Kidney epithelial cell (primary cell): ENCODE results near the gene FLOT1. TPM values are rescaled to one million over a fixed set of nuclear protein-coding genes. Genes with fewer than 3 reads are reported as not detected.
A peak's percentile ranks its signal among the peaks of the same experiment; 100 is the strongest.

Experiments used
- DNase-seq: peaks from one replicate; pipeline ENCODE4 v3.0.0-alpha.2; 2010; ENCODE audit warnings: low read depth
- H3K27me3 ChIP-seq: 2 replicates; pipeline ENCODE4 v1.6.0; 2011; ENCODE audit warnings: low read length; ENCODE audit not compliant: control insufficient read depth, insufficient read depth
- H3K36me3 ChIP-seq: 2 replicates; pipeline ENCODE4 v1.5.1; 2011; ENCODE audit warnings: low read length; ENCODE audit not compliant: control insufficient read depth, insufficient read depth
- H3K4me3 ChIP-seq: 2 replicates; pipeline ENCODE4 v1.5.1; 2011; ENCODE audit warnings: low read depth, mild to moderate bottlenecking, control low read depth, low read length
- total RNA-seq: library from RNA; depleted of rRNA; stranded (reverse); fragments of >200 nt; gene quantifications from 2 replicates; pipeline ENCODE4 v1.2.3, GENCODE V29; 2015
- TF ChIP-seq, protein P1 (sequence below): IDR thresholded peaks from 2 replicates; pipeline ENCODE4 v1.5.1; 2011; ENCODE audit warnings: mild to moderate bottlenecking, moderate library complexity, low read length, control low read depth, inconsistent platforms; ENCODE audit not compliant: insufficient read depth, poor library complexity, severe bottlenecking

FLOT1 gene
- total RNA-seq, 1 donor from 2014 or later: 142 TPM

DNA sequence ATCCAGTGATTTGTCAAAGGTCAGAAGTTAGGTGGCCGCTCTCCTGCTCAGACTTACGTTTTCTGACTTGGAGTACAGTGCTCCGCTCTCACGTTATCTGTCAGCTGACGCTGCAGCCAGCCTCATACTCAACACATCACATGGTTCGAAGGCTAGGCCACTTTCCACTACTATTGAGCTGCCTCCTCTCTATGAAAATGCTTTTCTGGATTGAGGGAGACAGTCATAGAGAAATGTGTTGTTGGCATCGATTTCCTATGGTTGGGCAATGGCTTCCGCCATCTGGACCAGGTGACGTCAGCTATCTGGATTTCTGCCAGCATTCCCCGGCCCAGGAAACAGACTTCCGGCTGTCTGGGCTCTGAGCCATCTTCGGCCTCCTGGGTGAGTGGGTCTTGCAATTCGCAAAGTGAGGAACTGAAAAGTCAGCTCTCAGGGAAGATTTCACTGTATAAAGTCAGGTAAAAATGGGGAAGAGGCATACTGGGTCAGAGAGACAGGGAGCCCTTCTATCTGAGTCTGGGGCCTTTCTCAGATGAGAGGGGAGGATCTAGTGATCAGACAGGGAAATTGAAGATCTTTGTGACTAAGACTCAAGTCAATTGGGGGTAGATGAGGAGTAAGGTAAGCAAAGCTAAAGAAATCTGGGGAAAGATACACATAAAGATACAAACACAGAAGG is 39.4 kb upstream of the FLOT1 start:
- Histone ChIP-seq H3K4me3 (no peak overlapping the region), H3K27me3 (no peaks in the 10 kb centered on the region), H3K36me3 (no peaks in the 10 kb centered on the region)
- TF ChIP-seq, protein P1, sequence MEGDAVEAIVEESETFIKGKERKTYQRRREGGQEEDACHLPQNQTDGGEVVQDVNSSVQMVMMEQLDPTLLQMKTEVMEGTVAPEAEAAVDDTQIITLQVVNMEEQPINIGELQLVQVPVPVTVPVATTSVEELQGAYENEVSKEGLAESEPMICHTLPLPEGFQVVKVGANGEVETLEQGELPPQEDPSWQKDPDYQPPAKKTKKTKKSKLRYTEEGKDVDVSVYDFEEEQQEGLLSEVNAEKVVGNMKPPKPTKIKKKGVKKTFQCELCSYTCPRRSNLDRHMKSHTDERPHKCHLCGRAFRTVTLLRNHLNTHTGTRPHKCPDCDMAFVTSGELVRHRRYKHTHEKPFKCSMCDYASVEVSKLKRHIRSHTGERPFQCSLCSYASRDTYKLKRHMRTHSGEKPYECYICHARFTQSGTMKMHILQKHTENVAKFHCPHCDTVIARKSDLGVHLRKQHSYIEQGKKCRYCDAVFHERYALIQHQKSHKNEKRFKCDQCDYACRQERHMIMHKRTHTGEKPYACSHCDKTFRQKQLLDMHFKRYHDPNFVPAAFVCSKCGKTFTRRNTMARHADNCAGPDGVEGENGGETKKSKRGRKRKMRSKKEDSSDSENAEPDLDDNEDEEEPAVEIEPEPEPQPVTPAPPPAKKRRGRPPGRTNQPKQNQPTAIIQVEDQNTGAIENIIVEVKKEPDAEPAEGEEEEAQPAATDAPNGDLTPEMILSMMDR: no peak
- peak; percentile 94 for DNase-seq

DNA sequence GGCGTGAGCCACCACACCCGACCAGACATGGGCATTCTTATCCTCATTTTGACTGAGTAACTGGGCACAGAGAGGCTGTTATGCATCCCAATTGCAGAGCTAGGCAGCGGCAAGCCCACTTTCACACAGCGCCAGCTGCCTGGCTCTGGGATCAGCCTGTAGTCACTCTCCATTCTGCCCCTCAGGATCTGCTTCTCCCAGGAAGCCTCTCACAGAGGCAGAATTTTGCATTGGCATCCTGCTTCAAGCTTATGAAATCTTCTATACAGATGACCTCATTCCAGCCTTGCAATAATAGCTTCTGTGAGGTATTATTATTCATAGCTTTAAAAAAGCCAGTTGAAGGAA is 38.9 kb upstream of the FLOT1 start:
- Histone ChIP-seq H3K27me3 (no peaks in the 10 kb centered on the region), H3K4me3 (no peak overlapping the region), H3K36me3 (no peaks in the 10 kb centered on the region)
- DNase-seq: no peak
- TF ChIP-seq, protein P1: no peak

DNA sequence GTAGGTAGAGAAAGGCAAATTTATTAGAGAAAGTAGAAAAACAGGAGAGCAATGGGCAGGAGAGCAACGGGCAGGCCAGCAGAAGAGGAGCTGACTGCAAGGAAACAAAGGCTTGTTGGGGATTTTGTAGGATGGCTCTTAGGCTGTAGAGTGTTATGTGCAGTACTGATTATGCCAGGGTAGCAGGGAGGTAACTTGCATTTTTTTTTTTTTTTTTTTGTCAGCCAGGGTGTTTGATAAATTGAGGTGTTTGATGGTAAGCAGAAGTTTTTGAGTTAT is 38.1 kb upstream of the FLOT1 start:
- Histone ChIP-seq H3K27me3 (no peaks in the 10 kb centered on the region), H3K4me3 (no peak overlapping the region), H3K36me3 (no peaks in the 10 kb centered on the region)
- no peak for DNase-seq
- TF ChIP-seq, protein P1: no peak

DNA sequence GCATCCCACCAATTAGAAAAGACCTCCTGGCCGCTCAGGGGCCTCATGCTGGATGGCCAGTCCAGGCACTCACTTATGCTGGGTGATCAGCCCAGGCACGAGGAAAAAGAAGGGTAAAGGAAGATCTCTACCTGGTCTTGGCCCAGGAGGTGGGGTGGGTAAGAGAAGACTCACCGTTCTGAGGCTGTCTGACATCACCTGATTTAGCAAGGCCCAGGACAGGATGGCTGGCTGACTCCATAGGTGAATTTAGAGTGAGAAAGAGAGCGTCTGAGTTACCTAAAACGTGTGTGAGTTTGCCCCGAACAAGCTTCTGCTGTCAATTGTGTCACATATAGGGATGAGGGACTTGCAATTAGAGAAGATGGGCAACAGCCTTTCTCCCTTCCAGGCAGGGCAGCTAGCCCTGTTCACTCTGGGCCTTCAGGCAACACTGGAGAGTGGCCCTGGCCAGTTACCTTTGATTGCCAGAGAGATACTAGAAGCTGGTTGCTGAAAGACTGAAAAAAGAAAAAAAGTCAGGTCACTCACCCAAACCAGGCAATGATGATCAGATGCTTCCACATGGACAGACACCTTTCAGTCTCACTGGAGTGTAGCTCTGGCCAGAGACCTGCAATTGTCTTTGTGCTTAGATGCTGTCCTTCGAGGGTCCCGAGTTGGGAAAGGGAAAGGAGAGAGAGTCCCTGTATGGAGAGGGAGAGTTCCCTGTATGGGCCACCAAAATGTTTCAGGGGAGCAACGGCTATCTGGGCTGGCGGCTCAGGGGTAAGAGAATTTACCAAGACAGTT is 37.6 kb upstream of the FLOT1 start:
- Histone ChIP-seq H3K36me3 (no peaks in the 10 kb centered on the region), H3K4me3 (no peak overlapping the region), H3K27me3 (no peaks in the 10 kb centered on the region)
- TF ChIP-seq, protein P1: no peak
- DNase-seq: no peak

DNA sequence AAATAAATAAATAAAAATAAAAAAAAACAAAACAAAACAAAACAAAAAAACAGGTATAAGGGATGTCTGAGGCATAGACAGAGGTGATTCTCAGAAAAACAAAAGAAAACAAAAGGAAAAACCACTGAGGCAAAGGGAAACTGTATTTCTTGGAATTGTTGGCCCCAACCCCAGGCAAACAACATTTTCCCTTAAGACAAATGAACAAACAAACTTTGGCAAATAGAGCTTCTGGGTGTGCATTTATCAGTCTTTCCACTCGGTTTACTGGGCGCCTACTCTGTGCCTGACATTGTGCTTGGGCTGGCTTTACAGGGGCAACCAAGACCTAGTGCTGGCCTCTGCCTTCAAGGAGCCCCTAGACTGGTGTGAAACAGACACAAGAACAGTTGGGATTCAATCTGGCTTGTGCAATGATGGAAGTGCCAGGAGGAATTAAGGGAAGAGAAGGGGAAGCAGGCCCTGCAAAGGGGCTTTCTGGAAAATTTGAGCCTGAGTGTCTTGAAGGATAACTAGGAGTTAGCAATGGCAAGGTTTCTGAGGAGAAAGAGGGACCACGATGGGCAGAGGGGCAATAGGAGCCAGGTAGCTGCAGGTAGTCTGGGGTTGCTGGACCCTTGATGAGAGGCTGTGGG is 35.6 kb upstream of the FLOT1 start:
- TF ChIP-seq, protein P1: no peak

More for the DNA sequence above, 35.6 kb upstream of the FLOT1 start:
- no peaks in the 10 kb centered on the region for H3K27me3 ChIP-seq
- DNase-seq: no peak
- H3K36me3 ChIP-seq: no peaks in the 10 kb centered on the region
- H3K4me3 ChIP-seq: no peak overlapping the region
